T47D (cell line): Measurements from ENCODE around the gene TCHHL1.

Experiments
- DNase-seq, 2 experiments: peaks; one replicate each; pipeline versions ENCODE4 v3.0.0 to v3.0.0-alpha.2; 2011 to 2012; ENCODE audit warnings: low read depth in 1 of 2, low spot score in 1 of 2
- JUND ChIP-seq: IDR thresholded peaks from 2 replicates; pipeline ENCODE4 v1.6.1; 2012; ENCODE audit warnings: low read depth
- in situ Hi-C: cut with HindIII; loops from 2 replicates; pipeline ENCODE4 v1.10.0; 2016; ENCODE audit warnings: low sequenced_read_pairs, low pct_unique_long_range_greater_than_20kb

The TCHHL1 gene

GRCh38 chr1:152089014-152089674 lies at the start of gene TCHHL1:
TSS of gene TCHHL1 (minus strand) at chr1:152089064. CDS start at chr1:152088143, 921 bp downstream.
- in situ Hi-C loops = no loop called here
- TF ChIP-seq JUND = no peak
- DNase-seq = peak in 1 of 2 experiments; percentile 26

DNA sequence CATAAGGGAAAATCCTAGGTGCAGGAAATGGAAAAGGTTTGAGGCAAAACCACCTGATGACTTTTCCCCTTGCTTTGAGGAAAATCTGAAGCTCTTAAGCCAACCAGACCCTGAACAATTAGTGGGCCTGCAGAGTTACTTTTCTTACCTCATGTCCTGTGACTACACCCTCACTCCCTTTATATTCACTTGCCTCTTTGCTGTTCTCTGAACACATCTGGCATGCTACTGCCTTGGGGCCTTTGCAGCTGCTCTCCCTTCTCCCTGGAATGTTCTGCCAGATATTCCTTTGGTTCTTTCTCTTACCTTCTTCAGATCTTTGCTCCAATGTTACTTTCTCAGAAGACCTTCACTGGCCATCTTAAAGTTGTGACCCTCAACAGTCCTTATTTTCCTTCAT lies 48.4 kb upstream of the TCHHL1 start:
- DNase-seq = no peak
- no peak for TF ChIP-seq JUND
- in situ Hi-C loops = no loop called here

- in situ Hi-C loops = no loop called here
- no peak for TF ChIP-seq JUND
- no peak for DNase-seq
Observed at GRCh38 chr1:152130186-152130585, 41.3 kb upstream of the TCHHL1 start.

GRCh38 chr1:152127673-152128072 lies 38.8 kb upstream of the TCHHL1 start:
- TF ChIP-seq JUND = no peak
- in situ Hi-C loops = no loop called here
- DNase-seq = no peak

DNA sequence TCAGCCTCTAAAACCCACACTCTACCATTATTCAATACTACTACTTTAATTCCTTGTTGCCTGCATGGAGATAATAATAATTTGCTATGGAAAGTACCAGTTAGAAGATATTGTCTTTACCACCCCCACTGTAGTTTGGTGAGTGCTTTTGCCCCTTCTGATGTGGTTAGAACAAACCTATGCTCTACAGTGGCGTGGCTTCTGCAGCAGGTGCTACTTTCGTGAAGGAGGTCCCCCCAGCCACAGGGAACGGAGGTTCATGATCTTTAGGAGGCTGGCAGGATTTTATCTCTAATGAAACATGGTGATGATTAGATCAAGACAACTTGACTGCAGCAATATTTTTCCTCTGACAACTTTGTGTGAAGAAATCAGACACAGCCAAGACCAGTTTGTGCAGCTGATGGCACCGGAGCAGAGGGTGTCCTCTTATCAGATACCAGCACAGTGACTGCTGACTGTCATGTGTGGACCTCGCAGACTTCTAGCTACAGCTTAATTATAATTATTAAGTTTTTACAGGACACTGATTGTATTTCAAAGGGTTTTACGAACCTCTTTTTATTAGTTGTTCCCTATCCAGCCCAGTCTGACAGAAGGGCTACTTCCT lies 37.1 kb upstream of the TCHHL1 start:
- in situ Hi-C loops = no loop called here
- DNase-seq = no peak
- no peak for TF ChIP-seq JUND

GRCh38 chr1:152118915-152119314 lies 30.1 kb upstream of the TCHHL1 start:
- in situ Hi-C loops = no loop called here
- TF ChIP-seq JUND = no peak
- no peak for DNase-seq

GRCh38 chr1:152115344-152115743 lies 26.5 kb upstream of the TCHHL1 start, which contains the start of gene TCHH:
TSS of gene TCHH (minus strand) at chr1:152115444. CDS start at chr1:152114080, 1,364 bp downstream.
- no peak for DNase-seq
- in situ Hi-C loops = no loop called here
- TF ChIP-seq JUND = no peak

DNA sequence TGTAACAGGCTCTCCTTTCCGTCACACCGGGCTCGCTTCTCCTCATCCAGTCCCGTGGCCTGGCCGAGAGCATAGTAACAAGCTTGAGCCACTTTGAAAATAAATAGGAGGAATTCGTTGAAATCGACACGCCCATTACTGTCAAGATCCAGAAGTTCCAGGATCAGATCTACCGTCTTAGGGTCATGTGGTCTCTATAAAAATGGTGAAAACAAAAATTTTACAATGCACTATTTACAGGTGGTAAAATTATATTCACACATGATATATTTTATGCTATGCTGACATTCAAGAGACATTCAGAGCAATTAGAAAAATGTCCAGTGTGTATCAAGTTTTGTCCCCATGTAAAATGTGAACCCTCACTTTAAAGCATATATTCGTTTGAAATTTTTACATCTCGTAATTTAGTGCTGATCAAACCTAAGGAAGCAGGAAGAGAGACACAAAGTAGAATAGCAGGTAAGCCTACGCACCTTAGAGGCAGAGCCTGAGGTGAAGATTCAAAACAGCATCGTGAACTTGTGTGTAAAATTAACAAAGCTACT lies 24.1 kb upstream of the TCHHL1 start:
- TF ChIP-seq JUND = no peak
- in situ Hi-C loops = no loop called here
- no peak for DNase-seq

GRCh38 chr1:152112101-152112884 lies 23.4 kb upstream of the TCHHL1 start:
- in situ Hi-C loops = no loop called here

DNA sequence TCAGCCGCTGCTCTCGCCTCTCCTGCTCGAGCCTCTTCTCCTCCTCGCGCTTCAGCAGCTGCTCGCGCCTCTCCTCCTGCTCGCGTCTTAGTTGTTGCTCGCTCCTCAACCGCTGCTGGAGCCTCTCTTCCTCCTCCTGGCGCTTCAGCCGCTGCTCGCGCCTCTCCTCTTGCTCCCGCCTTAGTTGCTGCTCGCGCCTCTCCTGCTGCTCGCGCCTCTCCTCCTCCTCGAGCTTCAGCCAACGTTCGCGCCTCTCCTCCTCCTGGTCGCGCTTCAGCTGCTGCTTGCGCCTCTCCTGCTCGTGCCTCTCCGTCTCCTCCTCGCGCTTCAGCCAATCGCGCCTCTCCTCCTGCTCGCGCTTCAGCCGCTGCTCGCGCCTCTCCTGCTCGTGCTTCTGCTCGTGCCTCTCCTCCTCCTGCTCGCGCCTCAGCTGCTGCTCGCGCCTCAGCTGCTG lies 22.7 kb upstream of the TCHHL1 start:
- no peak for TF ChIP-seq JUND
- no peak for DNase-seq
- in situ Hi-C loops = no loop called here

More at GRCh38 chr1:152112101-152112884, 23.4 kb upstream of the TCHHL1 start:
- no peak for TF ChIP-seq JUND
- peak in 1 of 2 experiments; percentile 47 for DNase-seq

DNA sequence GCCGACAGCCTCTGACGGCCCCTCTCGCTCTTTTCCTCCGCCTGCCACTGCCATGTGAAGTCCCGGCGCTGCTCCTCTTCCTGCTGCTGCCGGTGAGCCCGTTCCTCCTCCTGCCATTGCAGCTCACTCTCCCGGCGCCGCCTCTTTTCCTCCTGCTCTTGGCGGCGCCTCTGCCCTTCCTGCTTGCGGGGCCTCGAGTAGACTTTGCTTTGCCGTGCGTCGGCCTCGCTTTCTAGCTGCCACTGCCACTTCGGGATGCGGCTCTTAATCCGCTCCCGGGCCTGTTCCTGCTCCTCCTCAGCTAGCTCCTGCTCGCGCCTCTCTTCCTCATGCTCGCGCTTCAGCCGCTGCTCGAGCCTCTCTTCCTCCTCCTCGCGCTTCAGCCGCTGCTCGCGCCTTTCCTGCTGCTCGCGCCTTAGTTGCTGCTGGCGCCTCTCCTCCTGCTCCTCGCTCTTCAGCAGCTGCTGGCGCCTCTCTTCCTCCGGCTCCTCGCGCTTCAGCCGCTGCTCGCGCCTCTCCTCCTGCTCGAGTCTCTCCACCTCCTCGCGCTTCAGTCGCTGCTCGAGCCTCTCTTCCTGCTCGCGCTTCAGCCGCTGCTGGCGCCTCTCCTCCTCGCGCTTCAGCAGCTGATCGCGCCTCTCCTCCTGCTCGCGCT lies 22.1 kb upstream of the TCHHL1 start:
- DNase-seq = peak in 1 of 2 experiments; percentile 25
- in situ Hi-C loops = no loop called here
- TF ChIP-seq JUND = no peak

GRCh38 chr1:152110365-152110859 lies 21.5 kb upstream of the TCHHL1 start:
- in situ Hi-C loops = no loop called here
- peak; percentile 59 to 81 for DNase-seq
- no peak for TF ChIP-seq JUND
